Panc1 (cell line): ENCODE results near the gene PAX3. TPM values are rescaled to one million over a fixed set of nuclear protein-coding genes. Genes with fewer than 3 reads are reported as not detected.

Source experiments
- ATAC-seq: fragments of 200-7000 bp; cut with Tn5 transposase; 2 replicates; pipeline ENCODE4 v1.9.1; 2020; ENCODE audit warnings: mild to moderate bottlenecking, moderate library complexity
- BruUV-seq: library from RNA; stranded (reverse); fragments of 400-500 nt; replicated peaks from 2 replicates; lab custom pipeline; 2021; lab: Mats Ljungman, UMichigan
- CTCF ChIA-PET: fragments of 300-600 bp; sonication (Branson Sonifier 250); formaldehyde crosslinking; loops from one replicate; lab custom pipeline; 2022; ENCODE audit warnings: antibody characterized with exemption; lab: Charles Lee
- POLR2A ChIA-PET: fragments of 300-600 bp; sonication (Branson Sonifier 250); formaldehyde crosslinking; loops from one replicate; lab custom pipeline; 2022; ENCODE audit warnings: antibody characterized with exemption; lab: Charles Lee
- DNase-seq: peaks from one replicate; pipeline ENCODE4 v3.0.0-alpha.2; 2010; ENCODE audit warnings: low read depth, low spot score
- H3K27ac ChIP-seq: 2 replicates; pipeline ENCODE4 v1.5.1; 2011; ENCODE audit warnings: mild to moderate bottlenecking, low read length, inconsistent platforms
- H3K27me3 ChIP-seq: fragments of 200-500 bp; sonication (Bioruptor generic); 2 replicates; pipeline ENCODE4 v1.6.0; 2014; ENCODE audit warnings: low read length, inconsistent platforms; ENCODE audit not compliant: control insufficient read depth, insufficient read depth
- H3K36me3 ChIP-seq: fragments of 200-500 bp; sonication (Bioruptor generic); 2 replicates; pipeline ENCODE4 v1.5.1; 2014; ENCODE audit warnings: inconsistent platforms, mild to moderate bottlenecking, low read length, moderate library complexity; ENCODE audit not compliant: control insufficient read depth, insufficient read depth
- H3K4me1 ChIP-seq: 2 replicates; pipeline ENCODE4 v1.5.1; 2011; ENCODE audit warnings: inconsistent platforms, mild to moderate bottlenecking, low read length, moderate library complexity; ENCODE audit not compliant: control insufficient read depth, insufficient read depth
- H3K4me3 ChIP-seq, 2 experiments: 2 replicates each; pipeline ENCODE4 v1.5.1; 2011 to 2012; ENCODE audit warnings: low read depth in 2 of 2, low read length in 2 of 2, mild to moderate bottlenecking in 2 of 2, inconsistent platforms in 1 of 2, moderate library complexity in 1 of 2
- H3K9me3 ChIP-seq: fragments of 200-500 bp; sonication (Bioruptor generic); 2 replicates; pipeline ENCODE4 v1.5.1; 2014; ENCODE audit warnings: low read depth, mild to moderate bottlenecking, inconsistent platforms, low read length, moderate library complexity; ENCODE audit not compliant: control insufficient read depth, insufficient read depth
- POLR2AphosphoS5 ChIP-seq: IDR thresholded peaks from 2 replicates; pipeline ENCODE4 v1.6.1; 2012; ENCODE audit warnings: mild to moderate bottlenecking, low read depth, low read length, moderate library complexity
- REST ChIP-seq, 2 experiments: IDR thresholded peaks; 2 replicates each; pipeline ENCODE4 v1.6.1; 2011 to 2012; ENCODE audit warnings: low read depth in 2 of 2, control low read depth in 1 of 2, low read length in 1 of 2, mild to moderate bottlenecking in 1 of 2, moderate library complexity in 1 of 2; ENCODE audit not compliant: insufficient read depth in 1 of 2
- SIN3A ChIP-seq: IDR thresholded peaks from 2 replicates; pipeline ENCODE4 v1.6.1; 2012; ENCODE audit warnings: low read depth, mild to moderate bottlenecking, low read length, moderate library complexity, borderline replicate concordance; ENCODE audit not compliant: insufficient read depth
- TCF7L2 ChIP-seq: IDR thresholded peaks from 2 replicates; pipeline ENCODE4 v1.6.1; 2011; ENCODE audit warnings: mild to moderate bottlenecking, low read depth, low read length, inconsistent platforms
- in situ Hi-C: cut with HindIII; loops from 2 replicates; pipeline ENCODE4 v1.10.0; 2016; ENCODE audit warnings: low sequenced_read_pairs, low pct_unique_long_range_greater_than_20kb
- intact Hi-C: fragments of 100-400 bp; cut with micrococcal nuclease; formaldehyde crosslinking; loops from one replicate; pipeline ENCODE4 v1.10.0; 2022; ENCODE audit not compliant: unreplicated experiment
- total RNA-seq: library from RNA; stranded (reverse); gene quantifications from one replicate; pipeline ENCODE4 v1.2.1, GENCODE V29; 2021; ENCODE audit not compliant: unreplicated experiment
- TF ChIP-seq, protein P1 (sequence below): fragments of 450-650 bp; IDR thresholded peaks from 2 replicates; pipeline ENCODE4 v1.5.1; 2017; ENCODE audit warnings: mild to moderate bottlenecking

The PAX3 gene
- total RNA-seq, 1 experiment from 2014 or later, result not detected

GRCh38 chr2:222298001-222298310 lies 842 bp downstream of the PAX3 start:
- Histone ChIP-seq H3K27me3 (peaks cover 7% of the 10 kb centered on the region; the same call in 1 of the 2 replicates), H3K36me3 (no peaks in the 10 kb centered on the region), H3K9me3 (no peaks in the 10 kb centered on the region), H3K4me3 (no peak overlapping the region), H3K4me1 (peaks cover 7% of the 10 kb centered on the region; the same call in 1 of the 2 replicates), H3K27ac (no peak overlapping the region)
- TF ChIP-seq POLR2AphosphoS5, result no peak
- no peak for TF ChIP-seq REST (IDR thresholded peaks at IDR 0.05; ENCODE audit: insufficient read depth in 1 of 2, low read depth in 2 of 2, low read length in 1 of 2)
- TF ChIP-seq, protein P1, sequence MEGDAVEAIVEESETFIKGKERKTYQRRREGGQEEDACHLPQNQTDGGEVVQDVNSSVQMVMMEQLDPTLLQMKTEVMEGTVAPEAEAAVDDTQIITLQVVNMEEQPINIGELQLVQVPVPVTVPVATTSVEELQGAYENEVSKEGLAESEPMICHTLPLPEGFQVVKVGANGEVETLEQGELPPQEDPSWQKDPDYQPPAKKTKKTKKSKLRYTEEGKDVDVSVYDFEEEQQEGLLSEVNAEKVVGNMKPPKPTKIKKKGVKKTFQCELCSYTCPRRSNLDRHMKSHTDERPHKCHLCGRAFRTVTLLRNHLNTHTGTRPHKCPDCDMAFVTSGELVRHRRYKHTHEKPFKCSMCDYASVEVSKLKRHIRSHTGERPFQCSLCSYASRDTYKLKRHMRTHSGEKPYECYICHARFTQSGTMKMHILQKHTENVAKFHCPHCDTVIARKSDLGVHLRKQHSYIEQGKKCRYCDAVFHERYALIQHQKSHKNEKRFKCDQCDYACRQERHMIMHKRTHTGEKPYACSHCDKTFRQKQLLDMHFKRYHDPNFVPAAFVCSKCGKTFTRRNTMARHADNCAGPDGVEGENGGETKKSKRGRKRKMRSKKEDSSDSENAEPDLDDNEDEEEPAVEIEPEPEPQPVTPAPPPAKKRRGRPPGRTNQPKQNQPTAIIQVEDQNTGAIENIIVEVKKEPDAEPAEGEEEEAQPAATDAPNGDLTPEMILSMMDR, result no peak
- no peak for TF ChIP-seq TCF7L2
- no peak for TF ChIP-seq SIN3A
- DNase-seq (no peak), ATAC-seq (no peak)
- intact Hi-C loops, result no loop called here
- ChIA-PET POLR2A (no interaction called here), CTCF (no interaction called here)
- in situ Hi-C loops, result no loop called here
- no TSS peak for BruUV-seq

DNA sequence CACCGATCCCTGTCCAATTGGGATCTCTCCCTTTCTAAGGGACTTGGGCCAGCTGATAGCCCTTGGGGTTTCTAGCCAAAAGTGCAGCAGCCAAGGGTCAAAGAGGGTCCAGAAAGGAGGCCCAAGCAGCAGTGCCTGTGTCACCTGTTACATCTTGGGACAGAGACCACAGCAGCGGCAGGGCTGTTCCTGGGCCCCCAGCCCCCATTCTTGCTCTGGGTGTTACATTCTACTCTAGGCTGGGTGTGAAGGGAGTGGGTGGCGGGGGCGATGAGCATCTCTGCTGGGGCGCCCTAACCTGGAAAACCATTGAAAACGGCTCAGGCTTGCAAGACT lies 1.2 kb downstream of the PAX3 start:
- H3K4me3 ChIP-seq, result no peak overlapping the region
- DNase-seq (no peak), ATAC-seq (no peak)
- intact Hi-C loops, result no loop called here
- no peaks in the 10 kb centered on the region for H3K9me3 ChIP-seq
- H3K27me3 ChIP-seq, result peaks cover 5% of the 10 kb centered on the region; the same call in 1 of the 2 replicates
- no peaks in the 10 kb centered on the region for H3K36me3 ChIP-seq
- TF ChIP-seq SIN3A (no peak), TCF7L2 (no peak), POLR2AphosphoS5 (no peak), REST (IDR thresholded peaks at IDR 0.05; ENCODE audit: insufficient read depth in 1 of 2, low read depth in 2 of 2, low read length in 1 of 2) (no peak)
- TF ChIP-seq, protein P1, result no peak
- no TSS peak for BruUV-seq
- POLR2A ChIA-PET, result no interaction called here
- in situ Hi-C loops, result no loop called here
- no peak overlapping the region for H3K27ac ChIP-seq
- peaks cover 7% of the 10 kb centered on the region; the same call in 1 of the 2 replicates for H3K4me1 ChIP-seq
- CTCF ChIA-PET, result no interaction called here
